GM12872 (cell line): Measurements from ENCODE around the gene BUD23.
A peak's percentile ranks its signal among the peaks of the same experiment; 100 is the strongest.

ENCODE experiments used
- TF ChIP-seq, protein P1 (sequence below): IDR thresholded peaks from 3 replicates; pipeline ENCODE4 v1.5.1; 2011; ENCODE audit warnings: low read depth, mild to moderate bottlenecking, low read length, moderate library complexity; ENCODE audit not compliant: insufficient read depth

The BUD23 gene

DNA sequence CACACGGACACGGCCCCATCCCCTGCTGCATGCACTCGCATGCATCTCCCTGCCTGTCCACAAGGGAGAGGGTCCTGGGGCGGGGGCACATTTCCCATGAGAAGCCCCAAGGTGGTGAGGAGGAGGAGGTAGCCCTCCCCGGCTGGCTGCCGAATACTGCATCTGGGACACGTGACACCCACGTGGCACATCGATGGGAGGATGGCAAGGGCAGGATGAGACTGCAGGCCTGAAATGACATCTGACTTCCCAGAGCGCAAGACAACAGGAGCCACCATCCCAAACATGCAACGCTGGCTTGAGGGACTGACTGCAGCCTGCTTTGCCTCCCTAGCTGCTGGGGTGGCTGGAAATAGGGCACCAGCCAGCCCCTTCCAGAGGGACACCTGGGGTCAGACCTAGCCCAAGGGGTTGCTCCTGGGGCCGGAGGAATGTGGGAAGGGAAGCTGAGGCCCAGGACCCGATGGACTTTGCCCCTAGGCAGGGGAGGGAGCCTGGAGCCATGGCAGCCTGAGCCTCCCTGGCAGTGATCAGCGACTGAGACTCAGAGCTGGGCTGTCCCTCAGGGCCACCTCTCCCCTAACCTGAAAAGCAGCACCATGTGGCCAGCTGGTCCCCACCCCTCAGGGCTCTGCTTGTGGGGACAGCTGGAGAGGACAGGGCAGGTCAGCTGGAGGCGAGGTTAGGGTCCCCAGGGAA, 16.1 kb downstream of the BUD23 start:
- TF ChIP-seq, protein P1, sequence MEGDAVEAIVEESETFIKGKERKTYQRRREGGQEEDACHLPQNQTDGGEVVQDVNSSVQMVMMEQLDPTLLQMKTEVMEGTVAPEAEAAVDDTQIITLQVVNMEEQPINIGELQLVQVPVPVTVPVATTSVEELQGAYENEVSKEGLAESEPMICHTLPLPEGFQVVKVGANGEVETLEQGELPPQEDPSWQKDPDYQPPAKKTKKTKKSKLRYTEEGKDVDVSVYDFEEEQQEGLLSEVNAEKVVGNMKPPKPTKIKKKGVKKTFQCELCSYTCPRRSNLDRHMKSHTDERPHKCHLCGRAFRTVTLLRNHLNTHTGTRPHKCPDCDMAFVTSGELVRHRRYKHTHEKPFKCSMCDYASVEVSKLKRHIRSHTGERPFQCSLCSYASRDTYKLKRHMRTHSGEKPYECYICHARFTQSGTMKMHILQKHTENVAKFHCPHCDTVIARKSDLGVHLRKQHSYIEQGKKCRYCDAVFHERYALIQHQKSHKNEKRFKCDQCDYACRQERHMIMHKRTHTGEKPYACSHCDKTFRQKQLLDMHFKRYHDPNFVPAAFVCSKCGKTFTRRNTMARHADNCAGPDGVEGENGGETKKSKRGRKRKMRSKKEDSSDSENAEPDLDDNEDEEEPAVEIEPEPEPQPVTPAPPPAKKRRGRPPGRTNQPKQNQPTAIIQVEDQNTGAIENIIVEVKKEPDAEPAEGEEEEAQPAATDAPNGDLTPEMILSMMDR = no peak

GRCh38 chr7:73700069-73700423, 16.6 kb downstream of the BUD23 start:
- TF ChIP-seq, protein P1 = no peak

GRCh38 chr7:73700581-73701134, 17.3 kb downstream of the BUD23 start:
- TF ChIP-seq, protein P1 = no peak

GRCh38 chr7:73701357-73701995, 18.1 kb downstream of the BUD23 start:
- TF ChIP-seq, protein P1 = peak; percentile 72

- TF ChIP-seq, protein P1 = no peak
These were observed 18.8 kb downstream of the BUD23 start for GRCh38 chr7:73702226-73702625.

- TF ChIP-seq, protein P1 = no peak
These were observed 19.3 kb downstream of the BUD23 start for GRCh38 chr7:73702665-73703064.

- TF ChIP-seq, protein P1 = no peak
These were observed 19.8 kb downstream of the BUD23 start for GRCh38 chr7:73703225-73703624.
